ENCODE measurements around the gene VPS51. TPM values are rescaled to one million over a fixed set of nuclear protein-coding genes. Genes with fewer than 3 reads are reported as not detected.

Gene VPS51
- total RNA-seq, 6 experiments from 2014 or later = 41.5 to 170 (median 50.2) TPM

DNA sequence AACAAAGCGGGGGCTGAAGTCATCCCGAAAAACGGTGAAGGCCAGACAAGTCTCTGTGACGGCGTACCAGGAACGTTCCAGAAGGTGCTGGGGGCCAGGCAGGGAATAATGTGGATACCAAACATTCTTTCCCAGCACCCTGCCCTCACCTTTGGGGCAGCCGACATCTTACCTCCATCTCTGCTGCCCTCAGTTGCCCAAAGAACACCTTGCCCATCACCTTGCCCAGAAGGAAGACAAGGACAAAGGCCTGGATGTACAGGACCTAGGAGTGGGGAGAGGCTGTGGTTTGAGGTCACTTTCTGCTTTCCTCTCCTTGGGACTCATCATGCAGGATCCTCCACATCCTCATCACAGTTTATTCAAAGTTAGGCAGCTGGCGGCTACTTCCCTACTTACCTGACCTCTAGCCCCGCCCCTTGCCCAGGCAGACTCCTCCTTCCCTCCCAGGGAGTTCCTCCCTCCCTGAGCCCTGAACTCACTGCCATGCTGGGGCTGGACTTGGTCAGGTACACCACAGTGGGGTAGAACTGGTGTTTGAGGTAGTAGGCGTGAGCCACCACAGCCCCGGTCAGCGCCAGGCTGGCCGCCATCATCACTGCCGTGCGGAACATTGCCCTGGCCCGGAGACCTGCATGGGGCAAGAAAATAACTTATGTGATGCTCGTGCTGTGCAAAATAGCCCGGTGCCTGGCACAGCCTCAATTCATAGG is 37.1 kb downstream of the VPS51 start:
- peak; percentile 49 to 60 (median 50) for ATAC-seq
- no peaks in the 10 kb centered on the region for H3K9me3 ChIP-seq

DNA sequence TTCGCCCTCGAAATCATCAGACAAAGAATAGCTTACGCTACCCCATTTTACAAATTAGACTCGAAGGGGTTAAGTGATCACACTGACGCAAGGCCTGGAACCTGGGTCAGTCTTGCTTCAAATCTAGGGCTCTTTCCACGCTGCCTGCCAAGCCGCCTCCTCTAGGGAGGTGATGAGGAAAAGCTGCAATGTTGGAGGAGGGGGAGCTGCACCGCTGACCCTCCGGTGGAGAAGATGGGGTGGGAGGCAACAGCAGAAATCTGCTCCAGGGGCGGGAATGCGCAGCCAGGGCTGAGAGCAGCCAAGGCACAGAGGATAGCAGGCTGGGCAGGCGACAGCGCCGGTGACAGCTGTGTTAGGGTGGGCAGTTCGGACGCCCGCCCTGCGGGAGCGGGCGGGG is 37.7 kb downstream of the VPS51 start:
- Histone ChIP-seq H3K27ac (peak overlapping the region; percentile 96 to 99 (median 97)), H3K27me3 (no peaks in the 10 kb centered on the region), H3K4me3 (peak overlapping the region; percentile 92 to 99 (median 99)), H3K36me3 (peaks cover 7 to 43% (median 27%) of the 10 kb centered on the region in 4 donors), H3K9me3 (no peaks in the 10 kb centered on the region), H3K4me1 (peaks cover 0 to 25% (median 11%) of the 10 kb centered on the region in 4 donors)
- ATAC-seq (peak in 2 of 4 donors; percentile 1 to 30), DNase-seq (peak; percentile 40 to 79 (median 71))
- intact Hi-C loops (cut with DNase I) = loop anchor here in 1 of 2 donors (10.0 kb wide), 1 partner anchor 121 kb away; no protein-coding TSS in a partner anchor
- 0% methylated on average over 9 of the region's 20 CpGs for WGBS (ENCODE audit: insufficient coverage, low coverage, low lambda C conversion rate, missing lambda C conversion rate)
- no peak for TF ChIP-seq POLR2A (IDR thresholded peaks at IDR 0.05)
- TF ChIP-seq, protein P1, sequence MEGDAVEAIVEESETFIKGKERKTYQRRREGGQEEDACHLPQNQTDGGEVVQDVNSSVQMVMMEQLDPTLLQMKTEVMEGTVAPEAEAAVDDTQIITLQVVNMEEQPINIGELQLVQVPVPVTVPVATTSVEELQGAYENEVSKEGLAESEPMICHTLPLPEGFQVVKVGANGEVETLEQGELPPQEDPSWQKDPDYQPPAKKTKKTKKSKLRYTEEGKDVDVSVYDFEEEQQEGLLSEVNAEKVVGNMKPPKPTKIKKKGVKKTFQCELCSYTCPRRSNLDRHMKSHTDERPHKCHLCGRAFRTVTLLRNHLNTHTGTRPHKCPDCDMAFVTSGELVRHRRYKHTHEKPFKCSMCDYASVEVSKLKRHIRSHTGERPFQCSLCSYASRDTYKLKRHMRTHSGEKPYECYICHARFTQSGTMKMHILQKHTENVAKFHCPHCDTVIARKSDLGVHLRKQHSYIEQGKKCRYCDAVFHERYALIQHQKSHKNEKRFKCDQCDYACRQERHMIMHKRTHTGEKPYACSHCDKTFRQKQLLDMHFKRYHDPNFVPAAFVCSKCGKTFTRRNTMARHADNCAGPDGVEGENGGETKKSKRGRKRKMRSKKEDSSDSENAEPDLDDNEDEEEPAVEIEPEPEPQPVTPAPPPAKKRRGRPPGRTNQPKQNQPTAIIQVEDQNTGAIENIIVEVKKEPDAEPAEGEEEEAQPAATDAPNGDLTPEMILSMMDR (IDR thresholded peaks at IDR 0.05) = no peak

More for the DNA sequence above, 37.1 kb downstream of the VPS51 start:
- H3K27me3 ChIP-seq = no peaks in the 10 kb centered on the region
- WGBS (ENCODE audit: insufficient coverage, low coverage, low lambda C conversion rate, missing lambda C conversion rate) = 46% methylated on average over 10 of the region's 18 CpGs
- H3K4me1 ChIP-seq = peaks cover 0 to 25% (median 11%) of the 10 kb centered on the region in 4 donors
- TF ChIP-seq, protein P1 (IDR thresholded peaks at IDR 0.05) = no peak
- peak; percentile 50 for TF ChIP-seq POLR2A (IDR thresholded peaks at IDR 0.05)
- intact Hi-C loops (cut with DNase I) = loop anchor here in 1 of 2 donors (10.0 kb wide), 1 partner anchor 122 kb away; no protein-coding TSS in a partner anchor
- H3K27ac ChIP-seq = peak overlapping the region in 2 of 3 donors; percentile 96 to 97
- H3K36me3 ChIP-seq = peaks cover 7 to 48% (median 30%) of the 10 kb centered on the region in 4 donors
- peak; percentile 86 to 90 (median 90) for DNase-seq
- peak overlapping the region; percentile 92 to 99 (median 99) for H3K4me3 ChIP-seq

DNA sequence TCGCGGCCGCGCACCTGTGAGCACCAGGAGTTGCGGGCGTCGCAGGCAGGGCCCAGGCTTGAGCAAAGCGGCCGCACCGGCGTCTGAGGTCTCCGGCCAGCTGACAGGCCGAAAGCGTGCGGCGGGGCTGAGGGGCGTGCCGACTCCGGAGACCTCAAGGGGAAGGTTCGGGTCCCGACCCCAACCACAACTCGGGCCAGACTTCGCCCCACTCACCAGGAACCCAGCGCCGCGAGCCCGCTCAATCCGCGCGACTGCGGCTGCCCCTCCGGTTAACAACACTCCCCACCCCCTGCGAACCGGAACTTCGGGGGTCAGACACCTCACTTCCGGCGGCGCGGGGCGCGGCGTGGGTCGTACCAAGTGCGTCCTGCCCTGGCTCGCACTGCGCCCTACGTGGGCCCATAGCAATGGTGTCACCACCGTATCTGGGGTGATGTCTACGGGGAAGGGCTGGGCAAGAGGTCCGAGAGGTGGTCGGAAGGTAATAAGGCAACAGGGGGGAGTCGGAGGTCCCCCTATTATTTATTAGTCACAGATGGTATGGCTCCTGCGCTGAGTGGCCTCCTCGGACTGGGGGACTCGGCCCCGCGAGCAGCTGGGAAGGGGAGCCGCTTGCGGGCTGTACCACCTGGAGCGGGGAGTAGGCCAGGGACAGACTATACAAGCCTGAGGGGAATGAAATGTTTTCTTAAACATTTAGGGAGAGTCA is 38.4 kb downstream of the VPS51 start, which contains the start of gene SYVN1:
Gene SYVN1, minus strand, starts transcription at position 280 of the 712 bp plus-strand sequence. CDS start 918 bp downstream, outside the sequence.
- Histone ChIP-seq H3K27me3 (no peaks in the 10 kb centered on the region), H3K4me1 (peaks cover 0 to 25% (median 11%) of the 10 kb centered on the region in 4 donors), H3K27ac (peak within 1 kb of the TSS; percentile 96 to 99 (median 97)), H3K4me3 (peak within 1 kb of the TSS; percentile 92 to 99 (median 99)), H3K36me3 (peaks cover 4 to 36% (median 21%) of the 10 kb centered on the region in 4 donors), H3K9me3 (no peaks in the 10 kb centered on the region)
- DNase-seq (peak; percentile 94 to 96 (median 95)), ATAC-seq (peak; percentile 83 to 90 (median 86))
- under 1% methylated on average over 27 of the region's 60 CpGs for WGBS (ENCODE audit: insufficient coverage, low coverage, low lambda C conversion rate, missing lambda C conversion rate)
- TF ChIP-seq, protein P1 (IDR thresholded peaks at IDR 0.05) = no peak
- peak; percentile 97 for TF ChIP-seq POLR2A (IDR thresholded peaks at IDR 0.05)
- intact Hi-C loops (cut with DNase I) = loop anchor here in 1 of 2 donors (10.0 kb wide), 1 partner anchor 120 kb away; no protein-coding TSS in a partner anchor

DNA sequence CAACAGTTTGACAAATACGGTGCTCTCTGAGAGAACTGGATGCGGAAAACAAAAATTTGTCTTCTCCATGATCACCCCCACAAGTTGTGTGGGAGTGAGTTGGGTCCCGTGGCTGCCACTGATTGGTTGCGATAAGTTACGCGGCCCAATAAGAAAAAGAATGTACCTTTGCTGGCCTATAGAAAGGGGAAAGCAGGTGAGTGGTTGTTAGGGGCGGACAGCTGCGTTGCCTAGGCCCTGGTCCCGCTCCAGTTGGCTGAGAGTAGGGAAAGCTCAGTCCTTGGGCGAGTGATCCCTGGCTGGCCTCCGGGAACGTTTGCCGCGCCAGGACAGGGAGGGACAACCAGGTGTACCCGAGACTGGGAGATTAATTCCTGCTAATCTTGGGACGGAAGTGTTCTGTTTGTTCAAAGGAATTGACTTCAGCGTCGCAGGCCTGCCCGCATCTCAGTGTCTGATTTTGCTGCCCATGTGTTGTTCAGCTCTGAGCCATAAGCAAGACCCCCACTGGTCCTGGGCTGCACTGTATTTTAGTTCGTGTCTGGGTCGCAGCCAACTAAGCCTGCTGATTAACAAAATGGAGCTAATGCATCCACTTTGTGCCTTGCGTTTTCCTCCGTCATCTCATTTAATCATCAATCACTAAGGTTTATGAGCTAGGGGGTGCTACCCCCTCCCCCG is 39.1 kb downstream of the VPS51 start:
- ATAC-seq (peak; percentile 80 to 86 (median 82)), DNase-seq (peak; percentile 95 to 98 (median 97))
- no peaks in the 10 kb centered on the region for H3K9me3 ChIP-seq
- intact Hi-C loops (cut with DNase I) = loop anchor here in 1 of 2 donors (10.0 kb wide), 1 partner anchor 120 kb away; no protein-coding TSS in a partner anchor
- H3K36me3 ChIP-seq = peaks cover 0 to 29% (median 16%) of the 10 kb centered on the region in 4 donors
- peaks cover 0 to 25% (median 11%) of the 10 kb centered on the region in 4 donors for H3K4me1 ChIP-seq
- TF ChIP-seq, protein P1 (IDR thresholded peaks at IDR 0.05) = no peak
- TF ChIP-seq POLR2A (IDR thresholded peaks at IDR 0.05) = no peak
- H3K4me3 ChIP-seq = peak overlapping the region; percentile 92 to 99 (median 99)
- WGBS (ENCODE audit: insufficient coverage, low coverage, low lambda C conversion rate, missing lambda C conversion rate) = 4% methylated on average over 20 of the region's 24 CpGs
- peak overlapping the region; percentile 96 to 99 (median 97) for H3K27ac ChIP-seq
- no peaks in the 10 kb centered on the region for H3K27me3 ChIP-seq
